ENCODE results near the gene TMTC1. TPM values are rescaled to one million over a fixed set of nuclear protein-coding genes. Genes with fewer than 3 reads are reported as not detected.
A peak's percentile ranks its signal among the peaks of the same experiment; 100 is the strongest.

Gene TMTC1
- total and polyA plus RNA-seq, 7 donors = 15.8 to 45.8 (median 30.4) TPM

GRCh38 chr12:29650371-29650770, 133.4 kb downstream of the TMTC1 start:
- ATAC-seq = peak in 1 of 4 donors; percentile 18
- TF ChIP-seq, protein P1, sequence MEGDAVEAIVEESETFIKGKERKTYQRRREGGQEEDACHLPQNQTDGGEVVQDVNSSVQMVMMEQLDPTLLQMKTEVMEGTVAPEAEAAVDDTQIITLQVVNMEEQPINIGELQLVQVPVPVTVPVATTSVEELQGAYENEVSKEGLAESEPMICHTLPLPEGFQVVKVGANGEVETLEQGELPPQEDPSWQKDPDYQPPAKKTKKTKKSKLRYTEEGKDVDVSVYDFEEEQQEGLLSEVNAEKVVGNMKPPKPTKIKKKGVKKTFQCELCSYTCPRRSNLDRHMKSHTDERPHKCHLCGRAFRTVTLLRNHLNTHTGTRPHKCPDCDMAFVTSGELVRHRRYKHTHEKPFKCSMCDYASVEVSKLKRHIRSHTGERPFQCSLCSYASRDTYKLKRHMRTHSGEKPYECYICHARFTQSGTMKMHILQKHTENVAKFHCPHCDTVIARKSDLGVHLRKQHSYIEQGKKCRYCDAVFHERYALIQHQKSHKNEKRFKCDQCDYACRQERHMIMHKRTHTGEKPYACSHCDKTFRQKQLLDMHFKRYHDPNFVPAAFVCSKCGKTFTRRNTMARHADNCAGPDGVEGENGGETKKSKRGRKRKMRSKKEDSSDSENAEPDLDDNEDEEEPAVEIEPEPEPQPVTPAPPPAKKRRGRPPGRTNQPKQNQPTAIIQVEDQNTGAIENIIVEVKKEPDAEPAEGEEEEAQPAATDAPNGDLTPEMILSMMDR (IDR thresholded peaks at IDR 0.05) = no peak
- 95 to 99% (median 96%) methylated on average over 4 of the region's 4 CpGs for WGBS, 3 donors
- Histone ChIP-seq H3K36me3 (ENCODE audit: insufficient read depth in 1 of 2, low read depth in 1 of 2) (peaks cover 0 to 55% of the 10 kb centered on the region in 2 donors), H3K27me3 (ENCODE audit: insufficient read depth in 3 of 3, low read length in 2 of 3) (no peaks in the 10 kb centered on the region), H3K4me1 (peaks cover 11% of the 10 kb centered on the region), H3K4me3 (no peak overlapping the region), H3K27ac (no peak overlapping the region), H3K9me3 (no peaks in the 10 kb centered on the region)
- intact Hi-C loops (cut with DNase I) = loop anchor here in 1 of 2 donors (10.0 kb wide), 1 partner anchor 134 kb away; the partner anchor contains the start of gene TMTC1
- DNase-seq = no peak

- peaks cover 0 to 57% of the 10 kb centered on the region in 2 donors for H3K36me3 ChIP-seq (ENCODE audit: insufficient read depth in 1 of 2, low read depth in 1 of 2)
- TF ChIP-seq, protein P1 (IDR thresholded peaks at IDR 0.05) = no peak
- peaks cover 11% of the 10 kb centered on the region for H3K4me1 ChIP-seq
- intact Hi-C loops (cut with DNase I) = loop anchor here (10.0 kb wide), 2 partner anchors 95 to 135 kb away; partner anchors contain the start of gene TMTC1 (in 1 of the 2)
- DNase-seq (no peak), ATAC-seq (peak in 3 of 4 donors; percentile 61 to 80 (median 76))
- no peaks in the 10 kb centered on the region for H3K27me3 ChIP-seq (ENCODE audit: insufficient read depth in 3 of 3, low read length in 2 of 3)
- no peak overlapping the region for H3K4me3 ChIP-seq
- 47 to 57% (median 52%) methylated on average over 2 of the region's 2 CpGs for WGBS, 3 donors
- H3K27ac ChIP-seq = peak overlapping the region; percentile 2
- H3K9me3 ChIP-seq = no peaks in the 10 kb centered on the region
These were observed 134.0 kb downstream of the TMTC1 start for GRCh38 chr12:29649722-29650121.

DNA sequence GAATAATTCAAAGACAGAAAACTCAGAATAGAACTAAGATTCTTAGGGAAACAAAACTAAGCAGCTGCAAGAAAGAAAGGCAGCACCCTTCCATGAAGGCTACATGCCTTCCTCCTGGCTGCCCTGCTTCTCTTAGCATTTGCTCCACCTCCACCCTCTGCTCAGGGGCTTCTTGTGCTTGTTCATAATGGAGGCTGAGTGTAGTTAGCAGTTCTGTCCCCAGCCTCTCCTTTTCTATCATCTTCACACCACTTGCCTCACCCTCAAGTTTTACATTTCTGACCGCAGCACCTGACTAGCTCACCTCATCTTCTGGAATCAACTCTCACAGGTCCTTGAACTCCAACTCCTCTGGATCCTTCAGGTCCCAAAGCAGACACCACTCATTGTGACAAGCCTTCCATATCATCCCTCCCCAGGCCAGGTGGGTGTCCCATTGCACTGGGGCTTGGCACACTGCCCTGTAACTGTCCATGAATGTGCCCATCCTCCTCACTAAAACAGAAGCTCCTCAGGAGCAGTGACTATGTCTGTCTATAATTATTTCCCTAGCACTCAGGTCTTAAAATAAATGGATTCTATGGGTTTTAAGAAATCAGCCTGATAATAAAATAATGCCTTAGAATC, 139.1 kb downstream of the TMTC1 start:
- H3K36me3 ChIP-seq (ENCODE audit: insufficient read depth in 1 of 2, low read depth in 1 of 2) = peaks cover 0 to 17% of the 10 kb centered on the region in 2 donors
- no peaks in the 10 kb centered on the region for H3K9me3 ChIP-seq
- WGBS, 3 donors = 96 to 100% (median 100%) methylated on average over 1 of the region's 1 CpG
- DNase-seq (no peak), ATAC-seq (peak; percentile 25 to 56 (median 30))
- H3K27ac ChIP-seq = no peak overlapping the region
- no peak overlapping the region for H3K4me3 ChIP-seq
- peaks cover 23% of the 10 kb centered on the region for H3K4me1 ChIP-seq
- no peaks in the 10 kb centered on the region for H3K27me3 ChIP-seq (ENCODE audit: insufficient read depth in 3 of 3, low read length in 2 of 3)
- TF ChIP-seq, protein P1 (IDR thresholded peaks at IDR 0.05) = no peak
- intact Hi-C loops (cut with DNase I) = loop anchor here in 1 of 2 donors (10.0 kb wide), 1 partner anchor 90 kb away; no protein-coding TSS in a partner anchor

- TF ChIP-seq, protein P1 (IDR thresholded peaks at IDR 0.05) = no peak
These were observed 143.0 kb downstream of the TMTC1 start for GRCh38 chr12:29640589-29641345.

More at GRCh38 chr12:29640589-29641345, 143.0 kb downstream of the TMTC1 start:
- Histone ChIP-seq H3K36me3 (ENCODE audit: insufficient read depth in 1 of 2, low read depth in 1 of 2) (peaks cover 0 to 16% of the 10 kb centered on the region in 2 donors), H3K27me3 (ENCODE audit: insufficient read depth in 3 of 3, low read length in 2 of 3) (no peaks in the 10 kb centered on the region), H3K27ac (peak overlapping the region; percentile 72), H3K4me1 (peaks cover 26% of the 10 kb centered on the region), H3K4me3 (peak overlapping the region; percentile 20), H3K9me3 (no peaks in the 10 kb centered on the region)
- ATAC-seq (peak; percentile 40 to 50 (median 46)), DNase-seq (peak in 1 of 2 donors; percentile 24)
- intact Hi-C loops (cut with DNase I) = loop anchor here in 1 of 2 donors (10.0 kb wide), 1 partner anchor 86 kb away; no protein-coding TSS in a partner anchor
- 55 to 85% (median 73%) methylated on average over 13 of the region's 13 CpGs for WGBS, 3 donors

All from psoas muscle (tissue), 8 donors.